ENCODE measurements around the gene CACHD1.
"Not testable (repeated sequence)": the region's sequence is repeated elsewhere in the genome, so short reads cannot be mapped to it uniquely, and the experiment has no call there.

The CACHD1 gene

DNA sequence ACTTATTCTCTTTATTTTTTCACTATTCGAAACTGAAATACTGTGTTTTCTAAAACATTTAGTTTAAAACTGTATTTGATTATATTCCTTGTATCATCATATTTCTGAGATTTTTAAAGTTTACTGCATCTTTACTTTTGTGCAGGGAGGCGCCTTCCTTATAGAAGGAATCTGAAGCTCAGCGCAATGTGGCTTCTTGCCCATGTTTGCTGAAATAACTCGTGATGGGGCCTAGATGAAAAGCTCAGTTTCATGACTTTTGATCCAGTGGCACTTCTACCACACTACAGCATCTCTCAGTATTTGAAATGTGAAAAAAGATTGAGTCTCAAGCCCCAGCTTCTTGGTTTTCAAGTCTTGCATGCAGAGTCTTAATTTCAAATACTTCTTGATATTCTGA, 28.4 kb downstream of the CACHD1 start:
- no peak for DNase-seq

DNA sequence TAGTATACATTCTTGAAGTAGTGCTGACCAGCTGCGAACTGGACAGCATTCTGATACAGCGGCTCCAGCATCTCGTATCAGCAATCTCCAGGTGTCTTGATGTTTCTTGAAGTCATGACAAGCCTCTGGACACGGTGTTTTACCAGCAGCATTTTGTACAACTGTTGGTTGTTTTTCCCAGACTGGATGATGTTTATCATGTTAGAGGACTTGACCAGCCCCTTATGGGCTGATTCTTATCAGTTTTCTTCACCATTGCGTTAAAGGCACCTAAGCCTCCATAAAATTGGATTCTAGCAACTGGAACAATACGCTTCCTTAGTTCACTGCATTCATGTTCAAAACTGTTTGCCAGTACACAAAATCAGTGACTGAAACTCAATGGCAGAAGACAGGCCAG, 29.1 kb downstream of the CACHD1 start:
- no peak for DNase-seq

DNA sequence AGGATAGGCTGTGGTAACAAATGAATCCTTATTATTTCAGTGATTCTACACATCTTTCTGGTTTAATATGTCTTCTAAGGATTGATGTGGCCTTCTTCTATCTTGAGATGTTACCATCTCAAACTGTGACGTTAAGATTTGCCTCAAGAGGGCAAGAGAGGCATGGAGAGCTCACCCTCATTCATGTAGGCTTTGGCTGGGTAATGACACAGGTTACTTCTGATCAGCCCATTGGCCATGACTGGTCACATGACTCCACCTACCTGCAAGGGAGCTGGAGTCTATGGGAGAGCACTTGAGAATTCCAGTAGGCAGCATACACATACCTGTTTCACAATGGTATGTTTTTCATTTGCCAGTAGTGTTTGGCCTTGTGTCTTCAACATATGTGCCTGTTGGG, 30.0 kb downstream of the CACHD1 start:
- DNase-seq = no peak

DNA sequence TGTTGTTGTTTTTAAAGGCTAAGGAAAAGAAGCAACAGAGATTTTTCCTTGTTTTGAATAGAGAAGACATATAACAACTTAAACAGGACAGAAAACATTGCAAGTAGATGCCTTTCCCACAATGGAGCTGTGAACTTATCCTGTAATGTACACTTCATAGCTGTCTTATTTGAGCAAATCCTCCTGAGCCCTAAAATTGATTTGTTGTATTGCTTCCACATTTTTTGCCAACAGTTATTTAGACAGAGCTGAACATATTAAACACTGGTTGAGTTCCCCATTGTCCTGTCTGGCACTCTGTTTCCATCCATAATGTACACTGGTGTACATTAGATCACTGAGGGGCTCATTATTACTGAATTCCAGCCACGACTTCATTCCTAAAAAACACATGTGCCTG, 32.2 kb downstream of the CACHD1 start:
- DNase-seq = no peak

DNA sequence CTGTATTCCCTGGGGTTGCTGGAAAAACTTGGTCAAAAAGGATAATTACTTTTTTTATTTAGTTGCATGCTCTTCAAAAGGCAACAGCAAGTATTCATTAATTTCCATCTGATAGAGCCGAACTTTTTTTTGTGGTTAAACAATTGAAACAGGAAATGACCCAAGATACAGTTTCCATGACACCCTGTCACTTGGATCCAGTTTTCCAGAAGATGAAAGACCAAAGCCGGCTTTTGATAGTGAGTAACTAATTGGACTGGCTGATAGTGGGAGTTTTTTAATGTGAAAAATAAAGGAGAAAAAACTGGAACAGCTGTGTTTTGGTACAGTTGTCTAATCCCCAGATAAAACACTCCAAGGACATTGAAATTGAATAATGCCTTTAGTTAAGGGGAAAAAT, 33.0 kb downstream of the CACHD1 start:
- DNase-seq = no peak

DNA sequence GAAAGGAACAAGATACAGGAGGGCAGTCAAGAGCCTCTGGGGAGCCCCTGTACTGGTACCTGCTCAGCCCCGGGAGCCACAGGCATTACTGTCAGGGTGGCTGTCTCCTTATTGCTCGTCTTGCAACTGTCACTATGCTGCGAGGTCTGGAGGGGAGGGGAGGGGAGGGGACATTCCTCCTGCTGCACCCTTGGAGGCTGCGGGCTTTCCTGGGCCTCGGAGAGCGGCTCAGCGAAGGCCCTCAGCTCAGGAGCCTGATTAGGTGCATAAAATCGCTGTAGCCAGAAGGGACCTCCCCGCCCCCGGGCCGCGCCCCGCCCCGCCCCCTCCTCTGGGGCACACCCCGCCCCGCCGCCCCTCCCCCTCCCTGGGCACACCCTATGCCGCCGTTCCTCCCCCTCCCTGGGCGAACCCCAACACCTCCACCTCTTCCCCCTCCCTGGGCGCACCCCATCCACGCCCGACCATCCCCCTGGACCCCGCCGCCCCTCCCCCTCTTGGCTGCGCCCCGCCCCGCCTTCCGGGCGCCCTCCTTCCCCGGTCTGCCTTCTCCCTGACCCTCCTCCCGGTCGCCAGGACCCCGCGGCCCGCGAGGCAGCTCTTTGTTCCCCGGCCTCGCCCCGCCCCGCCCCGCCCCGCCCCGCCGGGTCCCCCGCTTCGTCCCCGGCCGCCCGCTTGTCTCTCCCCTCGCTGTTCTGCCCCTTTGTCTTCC, 35.5 kb downstream of the CACHD1 start:
- peak; percentile 29 to 30 for DNase-seq

DNA sequence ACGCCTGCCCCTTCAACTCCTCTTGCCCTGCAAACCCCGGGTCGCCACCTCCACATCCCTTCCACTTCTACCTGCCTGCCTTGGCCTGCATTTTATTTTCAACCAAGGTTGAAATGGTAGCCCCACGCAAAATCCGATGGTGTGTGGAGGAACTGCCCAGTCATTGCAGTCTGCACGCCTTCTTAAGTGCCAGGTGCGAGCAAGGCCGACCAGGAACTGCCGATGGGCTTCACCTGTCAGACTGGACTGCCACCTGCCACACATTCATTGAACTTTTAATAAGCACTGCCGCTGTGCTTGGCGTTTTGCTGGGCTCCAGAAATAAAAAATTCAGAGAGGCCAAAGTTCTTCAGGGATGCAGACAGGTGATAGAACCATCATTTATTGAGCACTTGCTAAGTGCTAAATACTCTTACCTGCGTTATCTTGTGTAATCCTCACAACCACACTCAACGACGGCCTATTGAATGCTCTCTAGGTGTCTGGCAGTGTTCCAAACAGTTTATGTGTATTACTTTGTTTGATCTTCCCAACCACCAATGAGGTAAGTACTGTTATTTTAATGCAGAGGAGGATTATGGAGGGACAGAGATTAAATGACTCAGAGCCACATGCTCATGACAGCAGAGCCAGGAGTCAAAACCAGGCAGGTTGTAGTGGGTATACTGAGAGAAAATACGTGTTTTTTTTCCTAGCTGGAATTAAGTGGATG, 36.2 kb downstream of the CACHD1 start:
- DNase-seq = no peak

DNA sequence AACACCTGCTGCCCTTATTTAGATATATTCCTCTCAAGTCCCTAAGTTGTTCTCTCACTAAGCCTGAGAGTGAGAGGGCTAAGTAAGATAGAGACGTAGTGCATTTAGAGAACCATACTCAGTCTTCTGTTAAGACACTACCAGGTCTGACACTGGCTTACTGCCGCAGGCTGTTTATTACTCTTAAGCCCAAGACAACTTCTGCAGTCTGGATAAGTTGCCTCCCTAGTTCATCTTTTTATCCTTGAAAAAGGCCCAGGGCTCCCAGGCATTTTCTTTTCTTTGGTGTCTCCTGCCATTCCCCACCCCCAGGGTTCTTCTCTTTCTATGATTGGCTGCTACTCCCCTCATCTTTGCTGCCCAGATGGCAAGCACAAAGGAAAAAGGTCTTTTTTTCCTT, 38.7 kb downstream of the CACHD1 start:
- no peak for DNase-seq

DNA sequence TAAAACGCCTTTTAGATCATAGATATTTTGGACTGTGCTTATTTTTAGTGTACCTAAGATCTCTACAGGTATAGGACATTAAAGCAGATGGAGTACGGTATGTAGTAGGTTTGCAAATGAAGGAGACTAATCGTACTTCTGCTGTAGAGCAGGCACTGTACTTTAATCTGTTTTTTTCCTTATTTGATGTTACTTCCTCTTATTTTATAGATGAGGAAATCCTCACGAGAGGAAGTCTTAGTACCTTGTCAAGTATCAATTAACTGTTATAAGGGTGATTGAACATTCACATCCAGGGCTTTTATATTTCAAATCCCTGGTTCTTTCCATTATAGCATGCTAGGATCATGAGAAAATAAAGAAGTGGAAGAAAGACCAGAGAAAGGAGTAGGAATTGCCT, 41.1 kb downstream of the CACHD1 start:
- DNase-seq = no peak

DNA sequence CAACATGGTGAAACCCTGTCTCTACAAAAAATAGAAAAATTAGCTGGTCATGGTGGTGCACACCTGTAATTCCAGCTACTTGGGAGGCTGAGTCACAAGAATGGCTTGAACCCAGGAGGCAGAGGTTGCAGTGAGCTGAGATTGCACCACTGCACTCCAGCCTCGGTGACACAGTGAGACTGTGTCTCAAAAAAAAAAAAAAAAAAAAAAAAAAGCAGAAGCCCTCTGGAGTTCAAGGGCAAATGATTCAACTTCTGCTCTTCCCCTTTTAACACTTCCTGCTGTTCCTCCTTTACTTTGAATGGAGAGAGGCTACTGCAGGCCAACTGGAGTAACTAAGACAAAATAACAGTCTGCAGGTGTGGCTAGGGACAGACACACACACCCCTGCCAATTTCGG, 42.3 kb downstream of the CACHD1 start:
- DNase-seq = not testable (repeated sequence)

DNA sequence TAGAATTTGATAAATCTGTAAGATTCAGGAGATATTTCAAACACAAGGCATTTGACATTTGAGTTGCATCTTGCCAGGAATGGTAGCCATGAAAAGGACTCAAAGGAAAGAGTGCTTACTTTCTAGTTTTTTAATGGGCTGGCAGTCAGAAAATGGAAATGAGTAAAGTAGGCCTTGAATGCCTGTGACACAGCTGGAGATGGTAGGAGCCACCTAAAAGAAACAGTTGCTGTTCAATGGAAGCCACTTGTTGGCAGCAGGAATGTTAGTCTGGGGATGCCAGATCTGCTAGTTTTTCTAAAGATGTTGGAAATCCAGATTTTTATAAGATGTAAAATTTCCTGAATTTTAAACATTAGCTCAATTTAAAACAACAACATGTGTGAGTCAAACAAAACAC, 43.6 kb downstream of the CACHD1 start:
- DNase-seq = no peak

DNA sequence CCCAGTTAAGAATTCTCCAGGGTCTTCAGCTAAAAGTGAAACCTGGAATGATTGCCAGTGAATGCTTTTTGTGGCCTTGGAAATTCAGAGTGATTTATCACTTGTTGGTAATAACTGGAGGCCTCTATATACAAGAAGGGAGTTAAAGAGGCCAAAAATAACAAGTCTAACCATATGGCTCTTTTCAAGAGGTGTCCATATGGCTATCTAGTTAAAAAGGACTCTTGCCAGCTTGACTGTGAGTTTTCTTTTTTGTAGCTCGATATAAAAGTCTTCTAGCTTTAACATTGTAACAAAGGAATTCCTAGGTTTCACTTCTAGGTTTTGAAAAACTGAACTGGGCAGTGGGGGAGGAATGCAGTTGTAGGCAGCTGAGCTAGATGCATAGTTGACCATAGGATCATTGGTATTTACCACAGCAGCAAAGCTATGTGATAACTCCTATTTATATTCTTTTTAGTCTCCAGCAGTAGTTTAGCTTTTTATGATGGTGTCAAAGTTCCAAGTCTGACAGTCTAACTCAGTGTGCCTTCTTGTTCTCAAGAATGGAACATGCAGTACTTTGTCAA, 44.4 kb downstream of the CACHD1 start:
- DNase-seq = no peak

DNA sequence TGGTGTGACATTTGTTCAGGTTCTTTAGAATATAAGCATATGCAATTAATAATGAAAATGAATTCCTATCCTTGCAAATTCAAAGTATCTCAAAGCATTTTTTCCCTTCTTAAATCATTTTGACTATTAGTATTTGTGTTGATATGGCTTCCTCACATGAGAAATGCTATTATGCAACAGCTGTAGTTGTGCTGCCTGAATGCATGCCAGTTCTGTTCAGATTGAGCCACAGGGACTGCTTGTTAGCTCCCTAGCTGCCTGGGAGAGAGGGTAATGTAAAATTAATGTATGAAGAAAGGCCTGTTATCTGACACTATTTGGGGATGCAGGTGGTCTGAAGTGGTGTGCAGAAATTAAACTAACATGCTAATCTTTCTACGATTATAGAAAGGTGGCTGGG, 45.5 kb downstream of the CACHD1 start:
- DNase-seq = no peak

DNA sequence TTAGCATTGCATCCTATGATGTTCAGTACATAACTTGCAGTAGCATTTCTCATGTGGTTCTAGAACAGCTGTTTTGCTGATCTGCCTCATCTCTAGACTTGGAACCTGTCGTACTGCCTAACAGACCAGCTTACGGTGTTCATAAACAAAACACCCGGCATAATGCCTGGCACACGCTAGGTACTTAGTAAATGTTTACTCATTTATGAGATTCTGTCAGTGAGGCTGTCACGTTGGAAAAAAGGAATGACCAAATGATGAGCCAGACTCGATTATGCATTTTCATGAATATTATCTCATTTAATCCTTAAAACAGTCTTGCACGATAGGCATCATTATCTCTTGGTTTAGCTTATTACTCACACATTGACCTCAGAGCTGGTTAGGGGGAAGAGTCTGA, 46.4 kb downstream of the CACHD1 start:
- DNase-seq = no peak

DNA sequence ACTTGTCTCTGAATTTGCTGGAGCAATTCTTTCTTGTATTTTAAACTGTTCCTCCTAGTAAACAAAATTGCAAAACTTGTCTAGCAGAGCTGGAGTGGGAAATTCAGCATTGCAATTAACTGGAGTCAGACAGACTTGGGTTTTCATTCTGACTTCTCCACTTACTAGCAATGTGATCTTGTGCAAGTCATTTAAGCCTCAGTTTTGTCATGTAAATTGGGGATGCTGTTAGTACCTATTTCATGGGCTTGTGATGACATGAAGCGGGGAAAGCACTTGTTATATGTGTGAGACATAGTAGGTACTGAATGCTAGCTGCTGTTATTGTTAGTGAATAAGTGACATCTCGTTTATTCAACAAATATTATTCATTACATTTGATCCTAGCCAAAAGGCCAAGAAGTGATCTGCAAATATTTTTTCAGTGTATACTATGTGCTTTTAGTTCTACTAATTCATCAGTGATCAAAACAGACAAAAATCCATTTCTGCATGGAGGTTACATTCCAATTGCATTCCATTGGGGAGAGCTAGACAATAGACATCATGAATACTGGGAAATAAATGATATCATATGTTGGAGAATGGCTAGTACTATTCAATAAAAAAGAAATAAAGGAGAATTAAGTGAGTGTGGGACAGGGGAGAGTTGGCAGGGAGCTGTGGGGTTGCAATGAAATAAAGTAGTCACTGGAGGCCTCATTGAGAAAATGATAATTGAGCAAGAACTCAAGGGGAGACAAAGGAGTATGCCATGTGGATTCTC, 47.1 kb downstream of the CACHD1 start:
- DNase-seq = no peak

DNA sequence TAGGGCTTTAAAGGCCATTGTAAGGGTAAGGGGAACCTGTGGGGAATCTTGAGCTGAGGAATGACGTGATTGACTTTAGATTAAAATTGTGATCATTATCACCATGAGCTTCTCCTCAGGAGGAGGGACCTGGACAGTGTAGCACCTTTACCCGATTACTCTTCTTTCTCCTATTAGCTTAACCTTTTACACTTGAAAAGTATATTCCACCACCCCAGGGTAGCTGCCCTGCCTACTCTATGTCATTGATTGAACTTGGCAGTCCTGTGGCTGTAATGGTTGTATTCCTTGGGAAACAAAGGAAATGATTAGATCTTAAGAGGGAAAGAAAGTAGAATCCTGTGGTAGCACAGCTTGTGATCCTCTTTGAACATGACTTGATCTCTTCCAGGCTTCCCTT, 47.7 kb downstream of the CACHD1 start:
- no peak for DNase-seq

DNA sequence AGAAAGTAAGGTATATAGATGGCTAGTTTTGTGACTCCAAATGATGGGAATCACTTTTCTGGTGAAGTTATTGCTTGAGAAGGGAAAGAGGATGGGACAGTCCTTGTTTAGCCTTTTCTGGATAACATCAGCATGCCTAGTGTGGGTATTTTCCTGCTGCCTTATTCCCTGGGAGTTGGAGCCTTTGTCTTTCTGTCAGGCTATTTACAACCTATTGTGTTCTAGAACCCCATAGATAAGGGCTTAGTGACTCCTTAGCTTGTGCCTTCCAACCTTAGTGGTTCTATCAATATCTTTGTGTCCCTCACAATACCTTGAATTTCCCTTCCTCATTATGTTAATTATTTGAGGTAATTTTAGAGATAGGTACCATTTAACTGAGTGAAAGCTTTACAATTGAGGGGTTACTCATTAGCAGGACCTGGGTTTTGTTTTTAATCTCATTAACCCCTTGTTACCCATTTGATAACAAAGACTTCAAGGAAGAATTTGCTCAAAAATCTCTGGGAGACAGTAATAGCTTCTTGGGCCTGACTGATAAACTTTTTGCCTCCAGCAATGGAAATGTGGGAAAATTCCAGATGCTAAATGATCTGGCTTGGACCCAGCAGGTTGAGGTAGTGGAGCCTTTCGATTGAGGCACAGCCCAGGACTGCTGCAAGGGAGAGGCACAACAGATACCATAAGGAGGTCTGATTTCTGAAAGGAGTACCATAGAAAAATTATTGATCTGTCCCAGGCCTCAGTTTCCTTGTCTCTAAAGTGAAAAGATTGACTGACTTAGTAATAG, 49.0 kb downstream of the CACHD1 start:
- DNase-seq = no peak

DNA sequence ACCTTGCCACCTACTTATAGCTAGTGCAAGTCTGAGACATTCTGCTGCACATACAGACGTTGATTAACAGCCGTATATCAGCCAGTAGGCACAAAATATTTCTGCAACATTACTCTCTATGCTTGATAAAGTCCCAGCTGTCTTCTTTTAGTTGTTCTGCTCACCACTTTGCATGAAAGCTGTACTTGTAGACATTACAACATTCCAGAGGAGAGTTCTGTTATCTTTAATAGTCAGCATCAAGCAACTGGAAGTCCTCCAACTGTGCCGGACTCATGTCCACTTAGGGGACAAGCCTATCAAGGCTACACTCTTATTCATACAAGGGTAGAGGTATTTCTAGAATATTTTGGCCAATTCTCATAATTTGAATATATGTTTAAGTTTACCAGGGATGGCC, 50.0 kb downstream of the CACHD1 start:
- no peak for DNase-seq

DNA sequence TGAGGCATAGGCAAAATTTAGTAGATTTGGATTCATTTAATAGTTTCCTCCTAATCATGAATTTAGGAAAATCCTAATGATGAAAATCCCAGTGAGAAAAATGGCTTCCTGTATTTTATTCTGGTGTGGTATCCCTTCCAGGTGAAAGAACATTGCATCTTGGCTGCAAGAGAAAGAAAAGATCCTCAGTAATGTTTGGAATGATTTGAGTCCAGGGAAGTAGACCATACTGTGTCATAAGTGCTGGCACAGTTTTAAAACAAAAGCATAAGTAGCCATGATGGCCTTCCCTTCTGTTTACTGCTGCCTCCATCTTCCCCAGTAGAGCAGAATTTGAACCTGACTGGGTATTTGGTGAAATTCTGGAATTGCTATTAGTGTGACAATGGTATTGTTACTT, 52.8 kb downstream of the CACHD1 start:
- no peak for DNase-seq

DNA sequence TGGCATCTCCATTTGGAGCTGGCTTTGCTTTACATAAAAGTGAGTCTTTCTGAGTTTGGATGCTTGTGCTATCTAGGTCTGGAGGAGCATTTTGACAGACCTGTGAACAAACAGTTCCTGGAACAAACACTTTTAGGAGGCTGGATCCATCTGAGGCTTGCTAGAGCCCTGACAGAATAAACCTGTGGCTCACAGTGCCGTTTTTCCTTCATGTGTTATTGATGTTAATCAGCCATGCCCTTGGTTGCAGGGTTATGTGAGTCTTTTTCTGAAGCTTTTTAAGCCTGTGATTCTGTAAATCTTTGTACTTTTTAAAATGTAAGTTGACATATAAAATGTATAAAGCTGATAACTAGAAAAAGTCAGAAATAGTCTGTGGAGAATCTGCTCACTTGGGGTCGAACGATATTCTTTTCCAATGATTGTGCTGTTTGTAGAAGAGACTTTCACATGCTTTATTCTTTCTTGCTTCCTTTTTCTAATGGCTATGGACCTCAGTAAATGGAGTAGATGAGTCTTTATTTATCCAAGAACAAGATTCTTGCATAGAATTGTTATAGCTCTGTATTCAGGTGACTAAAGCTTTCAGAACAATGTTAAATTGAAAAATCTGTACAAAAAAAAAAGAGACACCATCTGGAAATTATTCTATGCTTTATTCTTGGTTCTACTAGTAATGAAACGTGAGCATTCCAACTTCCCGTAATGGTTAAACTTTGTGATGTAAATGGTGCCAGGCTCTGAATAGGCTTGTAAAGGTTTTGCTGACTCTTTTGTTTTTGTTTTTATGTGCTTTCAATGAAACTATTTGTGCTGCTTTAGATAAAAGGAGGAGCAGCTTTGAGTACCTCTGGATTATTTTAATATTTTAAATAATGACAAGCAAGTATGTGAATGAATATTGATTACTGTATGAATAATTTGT, 53.7 kb downstream of the CACHD1 start:
- DNase-seq = no peak

DNA sequence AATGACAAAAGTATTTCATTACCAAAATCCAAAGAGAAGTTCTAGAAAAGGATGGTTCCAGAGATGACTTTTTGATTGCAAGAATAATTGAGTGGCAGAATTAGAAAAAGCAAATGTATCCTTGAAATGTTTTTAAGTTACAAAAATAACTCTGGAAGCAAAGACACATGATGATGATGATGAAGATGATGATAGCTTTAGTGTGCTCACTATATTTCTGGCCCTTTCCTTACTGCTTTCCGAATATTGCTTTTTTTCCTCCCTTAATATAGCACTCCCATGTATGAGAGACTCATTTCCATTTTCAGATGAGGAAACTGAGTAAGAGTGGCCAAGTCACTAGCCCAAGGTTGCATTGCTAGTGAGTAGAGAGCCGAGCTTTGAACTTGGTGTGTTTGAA, 54.7 kb downstream of the CACHD1 start:
- no peak for DNase-seq

Measured in activated CD4-positive, alpha-beta T cell treated with anti-CD3 and anti-CD28 coated beads, Interleukin-2, amount 50 U/mL, for 4 hours (primary cell).